Activated CD4-positive, alpha-beta T cell treated with anti-CD3 and anti-CD28 coated beads for 4 hours (primary cell): Measurements from ENCODE around the gene MGLL.

Experiments
- DNase-seq, 2 donors: peaks; one replicate each; pipeline ENCODE4 v3.0.0-alpha.2; 2020

The MGLL gene

DNA sequence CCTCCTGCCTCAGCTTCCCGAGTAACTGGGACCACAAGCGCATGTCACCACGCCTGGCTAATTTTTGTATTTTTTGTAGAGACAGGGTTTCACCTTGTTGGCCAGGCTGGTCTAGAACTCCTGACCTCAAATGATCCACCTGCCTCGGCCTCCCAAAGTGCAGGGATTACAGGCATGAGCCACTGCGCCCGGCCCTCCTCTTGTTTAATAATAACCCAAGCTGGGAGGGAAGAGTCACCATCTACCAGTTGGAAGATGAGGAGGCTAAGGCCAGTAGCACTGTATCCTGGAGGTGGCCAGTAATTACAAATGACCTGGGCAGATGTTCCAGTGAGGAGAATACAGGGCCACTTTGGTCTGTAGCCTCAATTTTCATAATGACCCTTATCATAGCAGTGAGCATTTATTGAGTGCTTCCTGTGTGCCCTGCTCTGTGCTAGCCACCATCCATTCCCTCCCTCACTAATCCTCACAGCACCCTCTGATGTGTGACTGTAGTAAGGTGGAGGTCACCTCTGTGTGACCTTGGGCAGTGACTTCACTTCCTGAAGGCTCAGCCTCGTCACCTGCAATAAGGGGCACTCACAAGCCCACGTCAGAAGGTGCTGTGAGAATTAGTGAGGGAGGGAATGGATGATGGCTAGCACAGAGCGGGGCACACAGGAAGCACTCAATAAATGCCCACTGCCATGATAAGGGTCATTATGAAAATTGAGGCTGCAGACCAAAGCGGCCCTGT is 85.3 kb downstream of the MGLL start:
- DNase-seq: no peak

DNA sequence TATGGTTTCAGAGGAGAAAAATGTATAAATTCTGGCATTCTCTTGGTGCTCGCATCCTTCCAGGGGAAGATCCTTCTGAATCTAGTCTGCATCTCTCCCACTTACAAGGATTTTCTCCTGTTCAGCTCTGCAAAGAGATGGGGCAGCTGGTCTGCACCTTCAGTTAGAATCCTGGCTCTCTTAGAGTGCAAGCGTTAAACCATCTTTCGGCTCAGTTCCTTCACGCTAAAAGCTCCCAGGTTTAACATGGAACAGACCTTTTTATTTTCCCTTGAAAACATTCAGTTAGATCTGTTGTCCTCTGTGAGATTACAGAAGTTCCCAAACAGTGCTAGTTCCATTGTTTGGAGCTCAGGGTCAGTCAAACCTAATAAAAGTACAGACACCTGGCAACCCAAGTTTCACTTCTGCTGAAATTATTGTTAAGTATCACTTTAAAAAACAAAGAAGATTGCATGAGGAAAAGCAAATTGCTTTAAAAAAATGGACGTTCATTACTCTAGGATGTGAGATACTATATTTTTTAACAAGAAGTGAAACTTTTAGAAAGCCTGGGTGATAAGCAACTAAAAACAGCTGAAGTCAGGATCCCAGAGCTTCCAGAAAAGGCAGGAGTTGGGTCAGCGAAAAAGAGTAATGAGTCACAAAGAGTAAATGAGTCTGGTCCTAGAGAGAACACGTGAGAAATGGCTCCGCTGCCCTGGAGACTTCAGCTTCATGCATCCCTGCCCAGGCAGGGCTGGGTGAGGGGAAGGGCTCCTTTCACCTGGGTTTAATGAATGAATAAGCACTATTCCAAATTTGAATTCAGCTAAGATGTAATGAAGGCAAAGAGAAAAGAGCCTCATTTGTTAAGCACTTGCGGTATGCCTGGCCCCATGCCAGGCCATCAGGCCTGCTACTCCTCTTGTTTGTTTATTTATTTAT is 86.3 kb downstream of the MGLL start:
- DNase-seq: no peak

DNA sequence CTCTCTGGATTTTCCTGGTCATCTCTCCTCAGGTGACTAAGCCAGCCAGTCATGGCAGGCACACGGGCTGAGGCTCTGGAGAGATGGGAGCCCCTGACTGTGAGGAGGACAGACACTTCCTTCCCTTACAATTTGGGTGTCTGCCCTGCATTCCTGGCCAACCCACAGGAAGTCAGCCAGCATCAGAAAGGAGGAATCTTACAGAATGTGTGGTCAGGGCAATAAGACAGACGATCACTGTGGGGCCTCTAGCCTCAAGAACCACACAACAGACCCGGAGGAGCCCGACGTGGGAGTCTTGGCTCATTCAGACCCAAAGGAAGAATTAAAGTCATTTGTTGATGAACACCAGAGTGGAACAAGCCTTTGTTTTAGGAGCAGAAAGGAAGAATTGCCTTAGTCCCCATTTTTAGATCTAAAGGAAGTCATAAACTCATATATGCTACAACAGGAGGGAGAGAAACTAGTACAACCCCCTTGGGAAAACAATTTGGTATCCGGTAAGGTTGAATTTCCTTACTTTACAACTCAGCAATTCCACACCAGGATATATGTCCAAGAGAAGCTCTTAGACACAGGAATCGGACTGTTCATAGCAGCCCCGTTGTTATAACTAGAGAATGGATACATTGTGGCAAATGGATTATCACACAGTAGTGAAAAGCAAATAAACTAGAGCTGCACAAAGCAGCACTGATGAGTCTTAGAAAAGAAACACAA is 87.4 kb downstream of the MGLL start:
- no peak for DNase-seq

DNA sequence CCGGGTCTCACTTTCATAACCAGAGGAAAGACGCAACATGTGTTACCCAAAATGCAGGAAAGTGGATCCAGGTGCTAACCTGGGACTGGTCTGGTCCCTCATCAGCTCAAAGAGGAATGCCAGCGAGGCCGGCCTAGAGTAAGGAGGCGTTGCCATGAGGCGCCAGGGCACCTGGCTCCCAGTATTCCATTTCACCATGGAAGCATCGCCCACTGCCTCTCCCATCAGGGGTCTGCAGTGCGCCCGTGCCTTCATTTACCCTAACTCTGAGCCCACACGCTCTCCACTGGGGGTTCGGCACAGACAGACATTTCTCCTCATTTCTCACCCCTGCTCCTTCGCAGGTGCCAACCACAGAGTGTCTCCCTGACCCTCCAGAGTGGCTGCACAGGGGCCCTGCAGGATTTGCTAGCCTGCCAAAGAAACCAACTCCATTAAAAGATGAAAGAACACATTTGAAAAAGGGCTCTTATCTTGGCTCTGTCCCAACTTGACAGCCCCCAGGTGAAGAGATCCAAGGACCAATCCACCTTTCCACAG is 88.1 kb downstream of the MGLL start:
- no peak for DNase-seq

DNA sequence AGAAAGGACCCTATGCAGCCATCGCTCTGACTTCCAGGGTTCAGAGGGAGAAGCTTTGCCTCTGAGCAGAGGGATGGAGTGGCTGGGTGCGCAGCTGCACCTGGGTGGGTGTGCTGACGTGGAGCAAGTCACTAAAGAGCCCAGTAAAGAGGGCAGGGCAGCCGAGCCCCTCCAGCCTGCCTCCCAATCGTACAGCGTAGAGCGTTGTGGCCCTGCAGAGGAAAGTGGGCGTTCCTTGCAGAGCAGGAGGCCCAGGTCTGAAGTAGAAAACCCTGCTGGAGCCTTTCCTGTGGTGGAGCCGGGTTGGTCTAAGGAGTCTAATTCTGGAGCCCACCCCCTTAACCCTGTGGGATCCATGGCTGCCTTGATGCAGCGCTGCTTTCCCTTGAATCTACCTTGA is 88.5 kb downstream of the MGLL start:
- no peak for DNase-seq

DNA sequence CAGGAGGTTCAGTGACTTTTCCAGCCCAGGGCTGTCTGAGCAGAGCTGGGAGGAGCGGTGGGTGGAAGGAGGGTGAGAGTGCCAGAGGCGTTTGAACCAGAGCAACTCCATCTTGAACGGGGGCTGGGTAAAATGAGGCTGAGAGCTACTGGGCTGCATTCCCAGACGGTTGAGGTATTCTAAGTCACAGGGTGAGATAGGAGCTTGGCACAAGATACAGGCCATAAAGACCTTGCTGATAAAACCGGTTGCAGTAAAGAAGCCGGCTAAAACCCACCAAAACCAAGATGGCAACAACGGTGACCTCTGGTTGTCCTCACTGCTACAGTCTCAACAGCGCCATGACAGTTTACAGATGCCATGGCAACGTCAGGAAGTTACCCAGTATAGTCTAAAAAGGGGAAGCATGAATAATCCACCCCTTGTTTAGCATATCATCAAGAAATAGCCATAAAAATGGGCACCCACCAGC is 89.4 kb downstream of the MGLL start:
- DNase-seq: no peak

DNA sequence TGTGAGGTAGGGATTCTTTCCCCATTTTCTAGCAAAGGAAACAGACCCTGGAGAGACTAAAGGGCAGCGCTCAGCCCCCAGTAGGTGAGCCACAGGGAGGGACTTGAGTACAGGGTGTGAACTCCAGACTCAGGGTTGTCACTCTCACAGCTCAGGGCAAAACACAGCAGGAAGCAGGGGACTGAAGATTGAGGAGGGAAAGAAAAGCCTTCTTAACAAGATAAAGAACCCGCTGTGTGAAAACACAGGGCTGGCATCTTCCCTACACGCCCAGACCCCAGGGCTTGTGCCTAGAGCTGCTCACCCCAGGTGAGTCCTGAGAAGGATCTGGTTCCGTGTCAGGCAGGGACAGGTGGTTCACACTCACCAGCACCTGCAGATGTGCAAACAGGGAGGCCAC is 90.0 kb downstream of the MGLL start:
- no peak for DNase-seq

DNA sequence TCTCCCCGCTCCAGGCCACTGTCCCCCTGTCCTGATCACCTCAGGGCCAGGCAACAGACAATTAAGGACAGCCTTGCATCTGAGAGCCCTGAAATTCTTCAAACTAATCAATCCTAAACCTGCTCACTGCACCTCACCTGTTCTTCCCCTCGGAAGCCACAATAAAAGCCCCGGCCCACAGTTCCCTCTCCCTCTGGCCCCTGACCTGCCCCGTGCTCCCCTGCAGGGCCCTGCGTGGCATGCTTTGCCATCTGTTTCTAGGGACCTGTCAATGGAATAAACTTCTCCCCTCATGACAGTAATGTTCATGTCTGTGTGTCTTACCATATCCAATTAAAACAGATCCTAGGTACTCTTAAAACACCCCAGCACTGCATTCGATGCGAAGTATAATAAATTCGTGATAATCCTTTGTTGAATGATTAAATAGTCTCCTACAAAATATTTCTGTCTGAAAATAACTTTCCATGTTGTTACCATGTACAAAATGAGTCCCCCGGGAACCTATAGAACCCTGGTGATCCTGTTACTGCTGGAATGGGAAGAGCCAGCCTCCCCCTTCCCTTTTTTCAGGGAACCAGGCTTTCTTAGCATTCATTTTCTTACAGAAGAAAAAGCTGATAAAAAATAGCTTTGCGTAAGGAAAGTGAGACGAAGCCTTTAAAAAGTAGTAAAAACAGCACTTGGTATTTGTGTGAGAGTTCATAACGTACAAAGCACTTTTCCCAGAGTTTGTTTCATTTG is 90.6 kb downstream of the MGLL start:
- DNase-seq: no peak

DNA sequence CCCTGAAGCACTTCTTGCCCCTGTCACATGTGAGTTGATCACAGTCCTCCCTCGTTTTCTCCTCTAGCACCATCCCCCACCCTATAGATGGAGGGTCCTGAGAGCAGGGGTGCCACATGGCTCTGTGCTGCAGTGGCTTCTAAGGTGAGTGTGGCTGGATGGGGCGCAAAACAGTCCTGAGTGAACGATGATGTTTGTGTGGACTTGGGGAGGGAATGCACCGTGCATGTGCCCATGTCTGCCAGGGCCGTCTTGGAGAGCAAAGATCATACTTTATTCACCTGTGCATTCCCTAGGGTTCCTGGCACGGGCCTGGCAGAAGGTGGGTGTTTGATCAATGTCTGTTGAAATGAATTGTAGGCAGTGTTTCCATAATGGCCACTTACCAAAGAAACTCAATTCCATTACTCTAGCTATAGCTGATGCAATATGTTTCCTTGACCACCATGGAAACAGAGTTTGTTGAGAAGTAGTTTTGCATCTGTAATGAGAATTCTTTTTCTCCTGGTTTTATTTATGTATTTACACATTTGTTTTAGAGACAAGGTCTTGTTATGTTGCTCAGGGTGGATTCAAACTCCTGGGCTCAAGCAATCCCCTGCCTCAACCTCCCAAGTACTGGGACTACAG is 91.5 kb downstream of the MGLL start:
- DNase-seq: no peak

DNA sequence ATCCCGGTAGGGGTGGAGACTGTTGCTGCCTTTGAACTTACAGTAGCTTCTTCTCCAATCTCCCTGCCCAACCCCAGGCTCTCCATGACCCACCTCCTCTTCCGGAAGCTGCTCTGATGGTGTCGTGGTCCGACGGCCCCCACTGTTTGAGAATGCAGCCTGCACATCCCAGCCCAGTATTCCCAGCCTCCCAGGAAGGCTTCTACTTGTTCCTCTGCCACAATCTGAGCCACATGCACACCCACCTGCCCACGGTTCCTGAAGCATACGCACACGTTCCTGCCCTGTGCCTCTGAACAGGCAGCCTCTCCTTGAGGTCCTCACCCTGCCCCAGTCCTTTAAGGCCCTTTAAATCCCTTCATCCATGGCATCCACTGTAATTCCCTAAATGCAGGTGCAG is 92.1 kb downstream of the MGLL start:
- no peak for DNase-seq

DNA sequence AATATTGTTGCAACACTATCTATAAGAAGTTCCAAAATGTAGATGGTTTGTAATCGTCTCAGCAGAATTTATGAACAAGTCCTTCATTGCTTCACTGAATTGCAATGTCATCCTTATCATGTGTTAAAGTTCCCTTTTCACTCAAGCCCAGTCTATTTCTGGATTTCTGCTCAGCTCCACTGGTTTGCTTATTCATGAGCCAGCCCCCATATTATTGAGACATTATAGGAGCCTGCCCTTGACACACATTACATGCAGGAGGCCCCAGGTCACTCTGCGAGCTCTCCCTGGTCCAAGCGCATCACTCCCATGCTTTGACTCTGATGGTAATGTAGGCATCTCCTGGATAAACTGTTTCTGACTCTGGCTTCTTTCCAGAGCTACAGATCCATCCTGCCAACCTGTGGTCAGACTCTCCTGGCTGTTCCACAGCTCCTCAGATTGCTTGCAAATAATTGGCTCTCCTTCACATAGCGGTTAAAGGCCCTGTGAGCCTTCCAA is 92.7 kb downstream of the MGLL start:
- no peak for DNase-seq

DNA sequence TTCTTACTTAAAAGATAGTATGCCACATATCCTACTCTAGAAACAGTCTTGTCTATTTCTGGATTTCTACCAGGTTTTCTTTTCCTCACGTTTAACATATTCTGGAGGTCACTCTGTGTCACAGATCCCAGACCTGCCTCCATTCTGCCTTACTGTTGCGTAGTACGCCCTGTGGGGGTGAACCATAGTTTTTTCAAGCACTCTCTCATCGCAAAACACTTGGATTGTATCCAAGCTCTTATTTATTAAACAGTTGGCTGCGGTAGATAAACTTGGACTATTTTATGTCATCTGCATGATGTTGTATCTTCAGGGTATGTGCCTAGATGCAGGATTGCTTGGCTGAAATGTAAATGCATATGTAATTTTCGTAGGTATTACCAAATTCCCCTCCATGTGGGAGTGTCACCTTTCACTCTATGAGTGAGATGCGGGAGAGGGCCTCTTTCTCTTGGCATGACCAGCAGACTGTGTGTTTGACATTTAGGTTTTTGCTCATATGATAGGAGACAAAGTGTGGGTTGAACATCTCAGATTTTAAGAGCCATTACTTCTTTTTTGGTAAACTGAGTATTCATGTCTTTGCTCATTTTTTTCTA is 93.8 kb downstream of the MGLL start:
- no peak for DNase-seq

DNA sequence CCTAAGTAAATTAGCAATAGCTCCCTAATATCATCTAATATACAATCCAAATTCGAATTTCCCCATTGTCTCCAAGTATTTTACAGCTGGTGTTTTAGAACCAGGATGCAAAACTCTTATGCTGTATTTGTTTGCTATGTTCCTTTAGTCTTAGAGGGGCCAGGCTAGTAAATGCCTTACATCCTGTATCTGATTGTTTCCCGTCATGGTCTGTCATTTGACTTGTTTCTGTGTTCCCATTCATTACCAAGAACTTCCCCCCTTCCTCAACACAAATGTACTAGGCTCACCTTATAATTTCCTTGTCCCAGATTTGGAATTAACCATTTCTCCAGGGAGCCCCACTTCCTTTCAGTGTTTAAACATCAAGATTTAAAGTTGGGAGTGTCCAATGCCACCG is 95.4 kb downstream of the MGLL start:
- no peak for DNase-seq

DNA sequence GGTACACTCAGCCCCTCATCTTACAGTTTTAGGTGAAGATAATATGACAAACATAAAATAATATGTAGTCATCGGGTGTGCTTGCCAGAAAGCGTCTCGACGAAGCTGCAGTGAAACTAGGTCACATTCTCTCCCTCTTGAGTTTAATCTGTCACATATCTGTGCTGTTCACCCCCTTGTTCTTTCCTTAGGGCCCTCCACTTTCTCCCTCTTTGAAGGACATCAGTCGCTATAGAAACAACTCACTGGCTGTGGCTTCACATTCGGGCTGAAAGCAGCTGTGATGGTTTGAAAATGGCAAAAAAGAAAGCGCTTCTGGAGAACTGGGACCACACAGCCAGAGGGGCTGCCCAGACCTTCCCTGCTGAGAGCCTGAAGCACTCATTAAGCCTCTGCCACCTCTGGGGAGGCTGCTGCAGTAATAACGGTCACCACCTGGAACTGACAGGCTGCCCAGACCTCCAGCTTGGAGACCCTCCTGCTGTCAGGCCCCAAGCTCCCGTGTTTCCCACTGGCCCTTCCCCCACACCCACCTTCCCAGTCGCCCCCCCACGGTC is 99.2 kb downstream of the MGLL start:
- no peak for DNase-seq

DNA sequence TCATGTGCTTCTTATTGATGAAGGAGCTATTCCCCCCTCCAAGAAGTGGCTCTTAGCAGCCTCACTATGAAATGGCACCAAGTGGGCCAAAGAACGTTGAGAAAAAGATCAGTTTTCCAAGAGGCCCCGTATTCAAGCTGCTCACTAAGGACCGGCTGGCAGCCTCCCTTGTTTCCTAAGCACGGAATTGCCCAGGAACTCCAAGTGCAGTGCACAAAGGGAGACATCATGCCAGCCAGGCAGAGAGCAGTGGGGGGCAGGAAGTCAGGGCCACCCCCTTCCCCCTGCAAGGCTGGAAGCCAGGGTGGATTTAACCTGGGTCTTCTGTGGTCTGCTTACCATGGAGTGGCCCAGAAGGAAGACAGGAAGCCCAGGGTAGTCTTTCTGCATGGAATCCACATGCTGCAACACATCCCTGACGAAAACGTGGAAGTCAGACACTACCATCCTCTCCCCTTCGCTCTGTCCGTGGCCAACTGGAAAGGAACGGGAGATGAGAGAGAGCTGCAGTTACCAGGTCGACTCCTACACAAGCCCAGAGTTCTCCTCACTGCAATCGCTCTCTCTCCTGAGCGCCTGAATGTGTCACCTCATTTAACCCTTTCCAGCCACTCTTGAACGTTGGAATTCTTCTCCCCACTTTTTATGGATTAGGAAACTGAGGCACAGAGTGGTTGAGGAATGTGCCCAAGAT is 100.1 kb downstream of the MGLL start:
- no peak for DNase-seq

DNA sequence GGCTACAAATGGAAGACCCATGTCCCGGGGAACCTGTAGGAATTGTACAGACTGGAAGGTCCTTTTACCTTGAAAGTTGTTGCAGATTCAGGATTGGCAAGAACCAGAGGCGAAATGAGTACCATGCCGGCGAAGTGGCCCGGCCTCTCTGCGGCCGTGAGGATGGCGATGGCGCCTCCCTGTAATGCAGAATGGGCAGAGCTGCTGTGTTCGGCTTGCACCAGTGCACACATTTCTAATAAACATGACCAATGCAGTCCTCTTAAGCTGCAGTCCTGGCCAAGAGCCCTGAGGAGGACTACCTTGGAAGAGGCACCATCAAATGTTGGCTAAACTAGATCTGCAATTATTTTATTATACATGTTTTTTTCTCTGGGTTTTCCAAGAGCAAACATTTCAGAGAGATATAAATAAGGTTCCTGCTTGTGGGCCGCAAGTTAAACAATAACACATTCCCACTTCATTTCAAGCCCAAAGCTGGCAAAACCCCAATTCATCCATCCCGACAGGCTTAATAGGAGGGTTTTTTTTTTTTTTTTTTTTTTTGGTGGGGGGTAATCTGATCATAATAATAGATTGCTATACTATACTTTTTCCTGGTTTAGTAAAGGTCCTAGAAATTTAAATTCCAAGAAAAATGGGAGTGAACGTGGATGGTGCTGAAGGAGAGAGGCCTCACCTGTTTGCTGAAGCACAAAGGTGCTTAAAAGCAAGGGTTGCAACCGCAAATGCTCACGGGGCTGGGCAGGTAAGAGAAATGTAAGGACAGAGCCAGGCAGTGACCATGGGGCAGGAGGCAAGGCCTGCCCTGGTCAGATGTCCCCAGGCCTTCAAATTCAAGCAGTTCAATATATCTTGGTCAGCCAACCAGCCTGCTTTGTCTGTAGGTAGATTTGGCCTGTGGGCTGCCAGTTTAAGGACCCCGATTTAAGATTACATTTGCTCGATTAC is 101.1 kb downstream of the MGLL start:
- DNase-seq: no peak

DNA sequence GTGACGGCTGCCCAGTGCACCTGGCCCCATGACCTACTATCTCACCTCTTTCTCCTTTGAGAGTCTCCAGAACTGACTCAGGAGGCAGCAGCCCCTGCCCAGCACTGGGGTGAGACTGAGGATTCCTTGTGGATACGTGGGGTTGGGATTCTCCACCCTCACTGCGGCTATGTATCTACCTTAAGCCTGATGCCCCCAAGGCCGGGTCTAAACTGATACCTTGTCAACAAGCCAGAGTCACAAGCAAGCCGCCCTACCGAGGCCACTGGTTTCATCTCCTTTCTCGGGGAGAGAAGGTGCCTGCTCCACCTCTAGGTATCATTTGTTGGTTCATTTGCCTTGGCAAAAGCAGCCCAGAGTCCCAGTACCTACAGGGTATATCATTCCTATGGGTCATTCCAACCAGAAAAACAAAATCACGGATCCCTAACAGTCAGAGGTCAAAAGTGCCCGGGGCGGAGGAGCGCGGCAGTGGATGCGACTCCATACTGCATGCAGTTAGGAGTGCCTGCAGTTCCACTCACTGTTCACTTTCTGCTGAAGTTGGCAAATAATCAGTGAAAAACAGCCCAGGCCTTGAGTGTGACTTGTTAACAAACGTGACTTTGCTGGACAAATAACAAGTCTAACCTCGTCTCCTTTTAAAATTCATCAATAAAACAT is 102.0 kb downstream of the MGLL start:
- no peak for DNase-seq

DNA sequence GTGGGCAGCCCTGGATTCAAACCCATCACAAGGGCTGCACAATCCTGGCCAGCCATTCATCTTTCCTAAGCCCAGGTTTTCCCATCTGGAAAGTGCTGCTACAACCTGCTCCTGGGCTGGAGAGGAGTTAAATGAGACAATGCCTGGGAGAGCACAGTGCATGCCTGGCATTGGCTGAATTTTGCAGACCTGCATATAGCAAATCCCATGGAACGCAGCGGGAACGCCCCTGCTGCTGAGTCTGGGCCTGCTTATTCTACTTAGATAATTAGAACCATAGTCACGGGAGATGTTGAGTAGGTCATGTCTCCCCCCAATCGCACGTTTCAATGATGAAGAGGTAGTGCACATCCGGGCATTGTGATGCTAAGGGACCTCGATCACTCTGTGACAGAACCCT is 102.9 kb downstream of the MGLL start:
- DNase-seq: no peak

DNA sequence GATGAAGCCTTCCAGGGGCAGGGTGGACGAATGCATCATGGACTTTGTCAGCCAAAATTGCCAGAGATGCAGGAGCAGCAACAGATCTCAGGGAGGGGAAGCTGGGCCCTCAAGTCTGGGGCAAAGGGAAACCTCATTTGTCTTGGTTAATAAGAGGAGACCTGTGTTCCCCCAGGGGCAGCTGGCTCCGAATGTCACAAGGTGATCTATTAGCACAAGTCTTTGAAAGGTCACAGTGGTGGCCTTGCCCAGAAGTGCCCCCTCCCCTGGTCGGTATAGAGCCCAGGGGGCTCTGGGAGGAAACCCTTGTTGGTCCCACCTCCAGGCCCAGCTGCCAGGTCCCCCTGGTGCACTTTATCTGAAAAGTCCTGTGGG is 103.4 kb downstream of the MGLL start:
- no peak for DNase-seq
